GM19463 (cell line): ENCODE results near the gene PCDHGA5.
"Not testable (repeated sequence)": the region's sequence is repeated elsewhere in the genome, so short reads cannot be mapped to it uniquely, and the experiment has no call there.

Experiments
- ATAC-seq: cut with Tn5 transposase; IDR thresholded peaks from one replicate; pipeline ENCODE4 v1.9.1; 2021; ENCODE audit warnings: mild to moderate bottlenecking, moderate library complexity; ENCODE audit not compliant: unreplicated experiment

PCDHGA5 gene

GRCh38 chr5:141412854-141413539 is 49.0 kb downstream of the PCDHGA5 start, which contains the start of gene PCDHGA10:
Gene PCDHGA10, plus strand, starts transcription at chr5:141412987. Its CDS starts 189 bp downstream, at chr5:141413176.
- ATAC-seq: peak; percentile 71

- no peak for ATAC-seq
These were observed 49.6 kb downstream of the PCDHGA5 start for GRCh38 chr5:141413540-141414069.

GRCh38 chr5:141414548-141415274 is 50.7 kb downstream of the PCDHGA5 start:
- not testable (repeated sequence) for ATAC-seq

- ATAC-seq: not testable (repeated sequence)
These were observed 51.3 kb downstream of the PCDHGA5 start for GRCh38 chr5:141415275-141415618.
